ENCODE results near the gene CLDN10. TPM values are rescaled to one million over a fixed set of nuclear protein-coding genes. Genes with fewer than 3 reads are reported as not detected.

CLDN10 gene
- total RNA-seq, 1 donor = not detected

DNA sequence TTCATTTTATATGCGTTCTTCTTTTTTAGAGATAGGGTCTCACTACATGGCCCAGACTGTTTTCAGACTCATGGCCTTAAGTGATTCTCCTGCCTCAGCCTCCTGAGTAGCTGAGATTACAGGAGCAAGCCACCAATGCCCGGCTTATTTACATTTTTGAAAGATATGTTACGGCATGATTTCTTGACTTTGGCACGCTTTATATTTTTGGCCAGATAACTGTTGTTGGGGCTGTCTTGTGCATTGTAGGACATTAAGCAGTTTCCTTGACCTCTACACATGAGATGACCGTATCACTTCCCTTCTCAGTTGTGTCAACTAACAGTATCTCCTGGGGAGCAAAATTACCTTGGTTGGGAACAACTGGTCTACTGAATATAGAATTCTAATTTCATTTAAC is 28.9 kb upstream of the CLDN10 start:
- no peak for DNase-seq (ENCODE audit: low read depth)
- TF ChIP-seq, protein P1, sequence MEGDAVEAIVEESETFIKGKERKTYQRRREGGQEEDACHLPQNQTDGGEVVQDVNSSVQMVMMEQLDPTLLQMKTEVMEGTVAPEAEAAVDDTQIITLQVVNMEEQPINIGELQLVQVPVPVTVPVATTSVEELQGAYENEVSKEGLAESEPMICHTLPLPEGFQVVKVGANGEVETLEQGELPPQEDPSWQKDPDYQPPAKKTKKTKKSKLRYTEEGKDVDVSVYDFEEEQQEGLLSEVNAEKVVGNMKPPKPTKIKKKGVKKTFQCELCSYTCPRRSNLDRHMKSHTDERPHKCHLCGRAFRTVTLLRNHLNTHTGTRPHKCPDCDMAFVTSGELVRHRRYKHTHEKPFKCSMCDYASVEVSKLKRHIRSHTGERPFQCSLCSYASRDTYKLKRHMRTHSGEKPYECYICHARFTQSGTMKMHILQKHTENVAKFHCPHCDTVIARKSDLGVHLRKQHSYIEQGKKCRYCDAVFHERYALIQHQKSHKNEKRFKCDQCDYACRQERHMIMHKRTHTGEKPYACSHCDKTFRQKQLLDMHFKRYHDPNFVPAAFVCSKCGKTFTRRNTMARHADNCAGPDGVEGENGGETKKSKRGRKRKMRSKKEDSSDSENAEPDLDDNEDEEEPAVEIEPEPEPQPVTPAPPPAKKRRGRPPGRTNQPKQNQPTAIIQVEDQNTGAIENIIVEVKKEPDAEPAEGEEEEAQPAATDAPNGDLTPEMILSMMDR (IDR thresholded peaks at IDR 0.05; ENCODE audit: insufficient read depth, low read depth, low read length) = no peak

DNA sequence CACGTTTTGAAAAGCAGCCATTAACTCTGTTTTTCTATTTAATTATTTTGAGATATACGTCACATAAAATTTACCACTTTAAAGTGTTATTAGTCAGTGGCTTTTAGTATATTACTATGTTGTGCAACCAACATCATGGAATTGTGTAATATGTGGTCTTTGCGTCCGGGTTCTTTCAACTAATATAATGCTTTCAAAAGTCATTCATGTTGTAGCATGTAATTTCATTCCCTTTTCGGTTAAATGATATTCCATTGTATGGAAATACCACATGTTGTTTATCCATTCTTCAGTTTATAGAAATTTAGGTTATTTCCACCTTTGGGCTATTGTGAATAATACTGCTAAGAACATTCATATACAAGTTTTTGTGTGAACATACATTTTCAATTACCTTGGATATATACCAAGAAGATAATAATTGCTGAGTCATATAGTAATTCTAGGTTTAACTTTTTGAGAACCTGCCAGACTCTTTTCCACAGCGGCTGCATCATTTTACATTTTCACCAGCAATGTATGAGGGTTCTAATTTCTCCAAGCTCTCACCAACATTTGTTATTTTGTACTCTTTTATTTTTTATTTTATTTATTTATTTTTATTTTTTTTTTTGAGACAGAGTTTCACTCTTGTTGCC is 28.1 kb upstream of the CLDN10 start:
- no peak overlapping the region for H3K4me3 ChIP-seq (ENCODE audit: low read depth, low read length)
- TF ChIP-seq, protein P1 (IDR thresholded peaks at IDR 0.05; ENCODE audit: insufficient read depth, low read depth, low read length) = no peak
- DNase-seq (ENCODE audit: low read depth) = peak; percentile 28

More for the DNA sequence above, 28.9 kb upstream of the CLDN10 start:
- H3K4me3 ChIP-seq (ENCODE audit: low read depth, low read length) = no peak overlapping the region

DNA sequence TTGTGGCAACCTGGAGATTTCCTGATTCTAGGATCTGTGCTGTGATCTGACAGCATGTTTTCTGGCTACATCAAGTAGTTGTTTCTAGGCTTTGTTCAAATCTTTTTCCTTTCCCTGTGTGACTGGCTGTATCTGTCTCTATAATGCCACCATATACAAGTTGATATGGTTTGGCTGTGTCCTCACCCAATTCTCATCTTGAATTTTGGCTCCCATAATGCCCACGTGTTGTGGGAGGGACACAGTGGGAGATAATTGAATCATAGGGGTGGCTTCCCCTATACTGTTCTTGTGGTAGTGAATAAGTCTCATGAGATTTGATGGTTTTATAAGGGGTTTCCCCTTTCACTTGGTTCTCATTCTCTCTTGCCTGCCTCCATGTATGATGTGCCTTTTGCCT is 24.6 kb upstream of the CLDN10 start:
- TF ChIP-seq, protein P1 (IDR thresholded peaks at IDR 0.05; ENCODE audit: insufficient read depth, low read depth, low read length) = no peak
- H3K4me3 ChIP-seq (ENCODE audit: low read depth, low read length) = no peak overlapping the region
- DNase-seq (ENCODE audit: low read depth) = no peak

DNA sequence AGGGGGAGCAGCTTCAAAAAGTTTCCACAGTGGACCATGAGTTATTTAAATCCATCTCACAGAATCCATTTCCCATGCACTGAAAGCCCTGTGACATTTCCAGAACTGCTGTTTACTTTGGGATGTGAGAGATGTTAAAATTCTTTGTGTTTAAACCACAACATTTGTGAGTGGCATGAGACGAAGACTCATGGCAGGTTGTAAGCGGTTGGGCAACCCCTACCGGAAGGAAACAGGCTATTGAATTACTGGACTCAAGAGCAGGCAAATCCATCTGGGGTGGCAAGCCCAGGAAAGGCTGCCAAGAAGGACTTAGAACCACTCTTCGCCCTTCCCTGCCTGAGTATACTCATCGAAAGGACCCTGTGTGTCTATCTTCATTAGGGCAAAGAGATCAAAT is 22.3 kb upstream of the CLDN10 start:
- no peak overlapping the region for H3K4me3 ChIP-seq (ENCODE audit: low read depth, low read length)
- TF ChIP-seq, protein P1 (IDR thresholded peaks at IDR 0.05; ENCODE audit: insufficient read depth, low read depth, low read length) = no peak
- peak; percentile 24 for DNase-seq (ENCODE audit: low read depth)

DNA sequence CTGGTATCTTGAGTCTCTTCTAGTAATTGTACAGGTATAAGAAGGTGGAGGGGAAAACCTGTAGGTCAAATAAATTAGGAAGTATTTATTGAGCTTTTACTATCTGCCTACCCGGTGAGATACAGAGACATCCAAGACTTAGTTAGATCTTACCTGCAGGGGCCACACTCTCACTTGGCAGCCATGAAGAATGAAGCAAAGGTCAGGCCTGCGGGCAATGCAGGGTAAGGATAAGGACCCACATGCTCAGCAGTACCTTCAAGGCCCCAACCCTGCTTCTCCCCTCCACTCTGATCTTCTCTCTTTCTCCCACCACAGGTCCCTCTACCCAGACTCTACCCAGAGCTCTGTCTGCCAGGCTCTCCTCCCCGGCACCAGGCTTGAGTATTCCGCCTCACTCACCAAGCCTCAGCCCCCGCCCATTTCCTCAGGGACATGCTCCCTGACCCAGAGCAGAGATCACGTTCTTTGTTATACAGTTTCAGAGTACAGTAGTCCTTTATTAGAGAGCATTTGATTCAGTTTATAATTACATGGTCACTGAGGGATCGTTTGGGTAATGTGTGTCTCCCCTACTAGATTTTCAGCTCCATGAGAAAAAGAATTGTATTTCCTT is 18.9 kb upstream of the CLDN10 start:
- TF ChIP-seq, protein P1 (IDR thresholded peaks at IDR 0.05; ENCODE audit: insufficient read depth, low read depth, low read length) = no peak
- no peak for DNase-seq (ENCODE audit: low read depth)
- H3K4me3 ChIP-seq (ENCODE audit: low read depth, low read length) = no peak overlapping the region

DNA sequence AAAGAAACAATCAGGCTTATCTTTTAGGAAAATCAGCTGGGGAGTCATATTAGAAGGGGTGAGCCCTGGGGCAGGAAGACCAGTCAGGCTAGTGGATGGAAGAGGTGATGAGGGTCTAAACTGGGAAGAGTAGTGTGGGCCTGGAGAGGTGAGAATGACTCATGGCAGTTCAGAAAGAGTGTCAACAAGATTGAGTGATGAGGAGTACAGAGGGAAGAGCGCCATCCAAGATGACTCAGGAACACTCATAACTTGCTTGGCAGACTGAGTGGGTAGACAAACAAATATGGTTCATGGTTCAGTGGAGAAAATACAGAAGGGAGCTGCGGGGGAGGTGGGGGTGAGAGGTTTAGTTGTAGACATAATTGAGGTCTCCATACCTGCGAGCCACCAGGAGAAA is 17.3 kb upstream of the CLDN10 start:
- no peak overlapping the region for H3K4me3 ChIP-seq (ENCODE audit: low read depth, low read length)
- DNase-seq (ENCODE audit: low read depth) = peak; percentile 5

More for the DNA sequence above, 17.3 kb upstream of the CLDN10 start:
- TF ChIP-seq, protein P1 (IDR thresholded peaks at IDR 0.05; ENCODE audit: insufficient read depth, low read depth, low read length) = no peak
